ENCODE measurements around the gene KRT14. TPM values are rescaled to one million over a fixed set of nuclear protein-coding genes. Genes with fewer than 3 reads are reported as not detected.

KRT14 gene
- total RNA-seq, 1 experiment from 2014 or later = not detected

DNA sequence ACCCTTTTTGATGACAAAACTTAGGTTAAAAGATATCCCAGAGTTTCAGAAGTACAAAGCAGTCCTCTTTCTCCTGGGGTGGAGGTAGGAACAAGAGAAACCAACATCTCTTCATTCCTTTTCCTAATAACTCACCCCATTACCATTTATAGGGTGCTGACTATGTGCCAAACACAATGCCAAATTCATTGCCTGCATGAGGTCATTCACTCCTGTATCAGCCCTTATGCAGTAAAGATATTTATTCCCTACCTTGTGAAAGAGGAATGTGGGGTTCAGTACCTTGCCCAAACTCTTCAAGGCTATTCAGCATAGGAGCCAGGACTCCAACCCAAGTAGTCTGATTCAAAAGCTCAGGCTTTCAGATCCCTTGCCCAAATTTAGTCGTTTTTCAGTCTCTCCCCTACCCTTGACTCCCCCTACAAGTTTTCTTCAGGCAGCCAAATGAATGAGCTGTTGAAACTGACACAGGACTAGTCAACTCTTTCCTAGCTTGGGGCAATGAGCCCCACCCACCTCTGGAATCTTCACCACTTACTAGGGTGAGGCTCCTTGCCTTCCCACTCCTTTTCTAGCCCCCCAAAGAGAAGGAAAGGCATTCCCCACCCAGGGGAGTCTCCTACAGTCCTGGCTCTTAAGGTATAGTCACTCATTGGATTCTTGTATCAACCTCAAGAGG, 5.9 kb downstream of the KRT14 start:
- POLR2A ChIA-PET = no interaction called here
- no peak overlapping the region for H3K4me3 Mint-ChIP-seq (ENCODE audit: unreplicated experiment)

DNA sequence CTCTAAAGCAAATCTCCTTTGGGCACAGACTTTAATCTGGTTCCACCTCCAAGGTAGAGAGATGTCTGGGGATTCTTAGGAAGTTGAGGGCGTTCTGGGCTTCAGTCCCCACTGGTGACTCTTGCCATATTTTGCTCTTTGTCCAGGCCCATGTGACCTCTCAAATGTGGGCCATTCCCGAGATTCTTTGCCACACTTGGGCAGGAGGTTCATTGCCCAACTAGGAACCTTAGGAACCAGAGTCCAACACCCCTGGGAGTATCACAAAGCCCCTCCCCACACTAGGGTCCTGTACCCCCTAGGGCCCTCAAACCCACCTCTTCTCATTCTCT, 6.5 kb downstream of the KRT14 start:
- ChIA-PET CTCF (interaction anchor here (0.6 to 1.4 kb wide), 4 partner anchors 31 to 224 kb away, joined by 4 to 6 read pairs (median 6); no protein-coding TSS in a partner anchor), POLR2A (no interaction called here)
- H3K36me3 Mint-ChIP-seq (ENCODE audit: insufficient read depth, unreplicated experiment) = no peaks in the 10 kb centered on the region
- H3K9me3 ChIP-seq = no peaks in the 10 kb centered on the region
- H3K4me1 ChIP-seq = peaks cover 4% of the 10 kb centered on the region; the same call in 1 of the 2 replicates
- no peak overlapping the region for H3K27ac Mint-ChIP-seq (ENCODE audit: unreplicated experiment)
- H3K4me3 Mint-ChIP-seq (ENCODE audit: unreplicated experiment) = no peak overlapping the region
- peaks cover 2% of the 10 kb centered on the region; the same call in 1 of the 2 replicates for H3K27me3 ChIP-seq (replicated peaks; ENCODE audit: control insufficient read depth, insufficient read depth, low read length)
- intact Hi-C loops (cut with micrococcal nuclease; ENCODE audit: unreplicated experiment) = no loop called here
- H3K9me3 Mint-ChIP-seq (ENCODE audit: unreplicated experiment) = no peaks in the 10 kb centered on the region
- no peak overlapping the region for H3K4me3 ChIP-seq (ENCODE audit: low read depth, low read length)
- no peak for DNase-seq
- H3K27me3 Mint-ChIP-seq (ENCODE audit: insufficient read depth, unreplicated experiment) = no peaks in the 10 kb centered on the region
- H3K36me3 ChIP-seq (ENCODE audit: control insufficient read depth, insufficient read depth, low read length) = no peaks in the 10 kb centered on the region
- no peaks in the 10 kb centered on the region for H3K4me1 Mint-ChIP-seq (ENCODE audit: low read depth, unreplicated experiment)
- TF ChIP-seq, protein P1, sequence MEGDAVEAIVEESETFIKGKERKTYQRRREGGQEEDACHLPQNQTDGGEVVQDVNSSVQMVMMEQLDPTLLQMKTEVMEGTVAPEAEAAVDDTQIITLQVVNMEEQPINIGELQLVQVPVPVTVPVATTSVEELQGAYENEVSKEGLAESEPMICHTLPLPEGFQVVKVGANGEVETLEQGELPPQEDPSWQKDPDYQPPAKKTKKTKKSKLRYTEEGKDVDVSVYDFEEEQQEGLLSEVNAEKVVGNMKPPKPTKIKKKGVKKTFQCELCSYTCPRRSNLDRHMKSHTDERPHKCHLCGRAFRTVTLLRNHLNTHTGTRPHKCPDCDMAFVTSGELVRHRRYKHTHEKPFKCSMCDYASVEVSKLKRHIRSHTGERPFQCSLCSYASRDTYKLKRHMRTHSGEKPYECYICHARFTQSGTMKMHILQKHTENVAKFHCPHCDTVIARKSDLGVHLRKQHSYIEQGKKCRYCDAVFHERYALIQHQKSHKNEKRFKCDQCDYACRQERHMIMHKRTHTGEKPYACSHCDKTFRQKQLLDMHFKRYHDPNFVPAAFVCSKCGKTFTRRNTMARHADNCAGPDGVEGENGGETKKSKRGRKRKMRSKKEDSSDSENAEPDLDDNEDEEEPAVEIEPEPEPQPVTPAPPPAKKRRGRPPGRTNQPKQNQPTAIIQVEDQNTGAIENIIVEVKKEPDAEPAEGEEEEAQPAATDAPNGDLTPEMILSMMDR (IDR thresholded peaks at IDR 0.05; ENCODE audit: insufficient read depth in 1 of 2, low read depth in 1 of 2, low read length in 1 of 2, severe bottlenecking in 1 of 2, unreplicated experiment in 1 of 2) = no peak
- no TSS peak for BruUV-seq (replicated peaks)

More for the DNA sequence above, 5.9 kb downstream of the KRT14 start:
- no peak for DNase-seq
- H3K9me3 ChIP-seq = no peaks in the 10 kb centered on the region
- Mint-ChIP-seq H3K27me3 (ENCODE audit: insufficient read depth, unreplicated experiment) (no peaks in the 10 kb centered on the region), H3K4me1 (ENCODE audit: low read depth, unreplicated experiment) (no peaks in the 10 kb centered on the region), H3K27ac (ENCODE audit: unreplicated experiment) (no peak overlapping the region), H3K9me3 (ENCODE audit: unreplicated experiment) (no peaks in the 10 kb centered on the region), H3K36me3 (ENCODE audit: insufficient read depth, unreplicated experiment) (no peaks in the 10 kb centered on the region)
- H3K4me1 ChIP-seq = peaks cover 4% of the 10 kb centered on the region; the same call in 1 of the 2 replicates
- BruUV-seq (replicated peaks) = no TSS peak
- CTCF ChIA-PET = interaction anchor here (0.5 to 2.2 kb wide), 2 partner anchors 32 to 1470 kb away, joined by 4 to 7 read pairs; no protein-coding TSS in a partner anchor
- H3K36me3 ChIP-seq (ENCODE audit: control insufficient read depth, insufficient read depth, low read length) = no peaks in the 10 kb centered on the region
- intact Hi-C loops (cut with micrococcal nuclease; ENCODE audit: unreplicated experiment) = no loop called here
- peaks cover 2% of the 10 kb centered on the region; the same call in 1 of the 2 replicates for H3K27me3 ChIP-seq (replicated peaks; ENCODE audit: control insufficient read depth, insufficient read depth, low read length)
- TF ChIP-seq, protein P1 (IDR thresholded peaks at IDR 0.05; ENCODE audit: insufficient read depth in 1 of 2, low read depth in 1 of 2, low read length in 1 of 2, severe bottlenecking in 1 of 2, unreplicated experiment in 1 of 2) = no peak
- no peak overlapping the region for H3K4me3 ChIP-seq (ENCODE audit: low read depth, low read length)

DNA sequence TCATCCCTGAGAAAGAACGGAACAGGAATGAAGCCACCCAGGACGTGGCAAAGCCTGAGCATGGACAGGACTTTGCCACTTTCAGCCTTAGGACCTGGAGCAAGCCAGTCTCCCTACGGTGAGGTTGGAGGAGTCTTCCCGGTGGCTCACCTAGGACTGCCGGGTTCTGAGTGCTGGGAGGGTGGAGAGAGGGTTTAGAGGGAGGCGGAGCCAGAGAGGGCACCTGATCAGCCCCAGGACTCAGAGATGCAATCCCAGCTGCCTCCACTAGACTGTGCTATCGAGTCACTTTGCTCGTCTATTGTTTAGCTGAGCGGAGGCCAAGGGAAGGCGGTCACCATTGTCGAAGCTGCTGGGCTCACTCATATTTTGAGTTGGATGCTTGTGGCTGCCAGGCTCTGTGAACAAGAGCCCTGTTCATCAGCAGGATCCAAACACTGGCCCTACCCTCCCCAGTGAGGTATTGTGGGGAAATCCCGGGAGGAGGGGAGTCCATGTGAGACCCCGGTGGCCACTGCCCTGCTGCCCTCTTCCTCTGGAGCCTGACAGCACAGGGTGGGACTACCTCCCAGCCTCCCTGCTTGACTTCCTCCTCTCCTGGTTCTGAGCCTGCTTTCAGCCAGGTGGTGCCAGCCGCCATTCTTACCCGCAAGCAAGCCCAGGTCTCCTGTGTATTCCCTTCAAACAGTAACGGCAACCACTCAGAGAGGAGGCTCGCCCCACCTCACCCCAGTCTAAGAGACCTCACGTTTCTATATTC, 7.0 kb downstream of the KRT14 start:
- TF ChIP-seq, protein P1 (IDR thresholded peaks at IDR 0.05; ENCODE audit: insufficient read depth in 1 of 2, low read depth in 1 of 2, low read length in 1 of 2, severe bottlenecking in 1 of 2, unreplicated experiment in 1 of 2) = peak; percentile 54 to 77
- no TSS peak for BruUV-seq (replicated peaks)
- H3K27me3 Mint-ChIP-seq (ENCODE audit: insufficient read depth, unreplicated experiment) = no peaks in the 10 kb centered on the region
- no peaks in the 10 kb centered on the region for H3K9me3 Mint-ChIP-seq (ENCODE audit: unreplicated experiment)
- intact Hi-C loops (cut with micrococcal nuclease; ENCODE audit: unreplicated experiment) = no loop called here
- peak; percentile 79 to 82 for DNase-seq
- H3K4me3 Mint-ChIP-seq (ENCODE audit: unreplicated experiment) = no peak overlapping the region
- no peaks in the 10 kb centered on the region for H3K36me3 ChIP-seq (ENCODE audit: control insufficient read depth, insufficient read depth, low read length)
- peaks cover 4% of the 10 kb centered on the region; the same call in 1 of the 2 replicates for H3K4me1 ChIP-seq
- H3K4me3 ChIP-seq (ENCODE audit: low read depth, low read length) = no peak overlapping the region
- CTCF ChIA-PET = interaction anchor here (0.6 to 1.4 kb wide), 5 partner anchors 31 to 224 kb away, joined by 4 to 6 read pairs (median 5); no protein-coding TSS in a partner anchor
- H3K36me3 Mint-ChIP-seq (ENCODE audit: insufficient read depth, unreplicated experiment) = no peaks in the 10 kb centered on the region
- no peaks in the 10 kb centered on the region for H3K9me3 ChIP-seq
- H3K4me1 Mint-ChIP-seq (ENCODE audit: low read depth, unreplicated experiment) = no peaks in the 10 kb centered on the region
- no peak overlapping the region for H3K27ac Mint-ChIP-seq (ENCODE audit: unreplicated experiment)
- peaks cover 2% of the 10 kb centered on the region; the same call in 1 of the 2 replicates for H3K27me3 ChIP-seq (replicated peaks; ENCODE audit: control insufficient read depth, insufficient read depth, low read length)
- POLR2A ChIA-PET = no interaction called here
